GM19035 (cell line): Measurements from ENCODE around the gene IL4.
"Not testable (repeated sequence)": the region's sequence is repeated elsewhere in the genome, so short reads cannot be mapped to it uniquely, and the experiment has no call there.

ENCODE experiments used
- ATAC-seq: cut with Tn5 transposase; IDR thresholded peaks from one replicate; pipeline ENCODE4 v1.9.1; 2021; ENCODE audit not compliant: unreplicated experiment

Gene IL4

GRCh38 chr5:132673939-132674630, at the start of gene IL4:
Gene IL4, plus strand, starts transcription at chr5:132673989. Its CDS starts 62 bp downstream, at chr5:132674051.
- ATAC-seq = peak; percentile 21

GRCh38 chr5:132627470-132627869, 46.3 kb upstream of the IL4 start:
- ATAC-seq = no peak

- ATAC-seq = no peak
These were observed 45.0 kb upstream of the IL4 start for GRCh38 chr5:132628814-132629213.

- ATAC-seq = peak; percentile 73
These were observed 44.4 kb upstream of the IL4 start for GRCh38 chr5:132629230-132629944.

DNA sequence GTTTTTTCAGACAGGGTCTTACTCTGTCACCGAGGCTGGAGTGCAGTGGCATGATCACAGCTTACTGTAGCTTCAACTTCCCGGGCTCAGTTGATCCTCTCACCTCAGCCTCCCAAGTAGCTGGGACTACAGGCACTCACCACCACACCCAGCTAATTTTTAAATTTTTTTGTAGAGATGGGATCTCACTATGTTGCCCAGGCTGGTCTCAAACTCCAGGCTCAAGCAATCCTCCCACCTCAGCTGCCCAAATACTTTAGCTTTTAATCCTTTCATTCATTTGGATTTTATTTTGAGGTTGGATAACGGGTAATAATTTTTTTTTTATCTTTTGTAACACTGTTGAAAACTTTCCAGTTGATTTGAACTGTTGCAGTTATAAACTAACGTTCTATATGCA, 40.2 kb upstream of the IL4 start:
- ATAC-seq = not testable (repeated sequence)

GRCh38 chr5:132635873-132636272, 37.9 kb upstream of the IL4 start:
- ATAC-seq = peak; percentile 67

DNA sequence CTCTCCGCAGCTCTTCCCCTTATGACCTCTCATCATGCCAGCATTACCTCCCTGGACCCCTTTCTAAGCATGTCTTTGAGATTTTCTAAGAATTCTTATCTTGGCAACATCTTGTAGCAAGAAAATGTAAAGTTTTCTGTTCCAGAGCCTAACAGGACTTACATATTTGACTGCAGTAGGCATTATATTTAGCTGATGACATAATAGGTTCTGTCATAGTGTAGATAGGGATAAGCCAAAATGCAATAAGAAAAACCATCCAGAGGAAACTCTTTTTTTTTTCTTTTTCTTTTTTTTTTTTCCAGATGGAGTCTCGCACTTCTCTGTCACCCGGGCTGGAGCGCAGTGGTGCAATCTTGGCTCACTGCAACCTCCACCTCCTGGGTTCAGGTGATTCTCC, 36.5 kb upstream of the IL4 start:
- ATAC-seq = no peak

- peak; percentile 66 for ATAC-seq
These were observed 34.1 kb upstream of the IL4 start for GRCh38 chr5:132639706-132640130.

GRCh38 chr5:132640613-132641012, 33.2 kb upstream of the IL4 start:
- no peak for ATAC-seq

DNA sequence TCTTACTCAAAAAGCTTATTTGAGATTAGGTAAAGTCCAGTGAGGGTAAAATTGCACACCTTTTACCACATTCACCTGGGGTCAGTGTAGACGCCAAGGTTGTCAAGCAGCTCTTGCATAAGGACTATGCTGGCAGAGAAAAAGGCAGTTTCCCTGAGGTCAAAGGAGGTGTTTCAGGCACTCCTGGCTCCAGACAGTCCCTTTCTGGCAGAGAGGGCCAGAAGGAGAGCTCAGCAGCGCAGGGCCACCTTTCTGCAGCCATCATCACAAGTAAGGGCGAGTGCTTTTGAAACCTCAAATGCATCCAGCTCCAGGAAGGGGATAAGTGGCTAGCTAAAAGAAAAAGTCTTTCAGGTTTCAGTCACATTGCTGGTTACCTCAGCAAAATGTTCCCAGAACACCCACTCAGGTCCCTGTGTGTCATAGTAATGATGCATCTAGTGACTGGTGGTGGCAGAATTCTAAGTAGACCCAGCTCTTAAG, 32.5 kb upstream of the IL4 start:
- ATAC-seq = peak; percentile 34

- ATAC-seq = no peak
These were observed 31.9 kb upstream of the IL4 start for GRCh38 chr5:132641841-132642240.

GRCh38 chr5:132644177-132644576, 29.6 kb upstream of the IL4 start:
- no peak for ATAC-seq

- ATAC-seq = no peak
These were observed 27.1 kb upstream of the IL4 start for GRCh38 chr5:132646583-132647266.

DNA sequence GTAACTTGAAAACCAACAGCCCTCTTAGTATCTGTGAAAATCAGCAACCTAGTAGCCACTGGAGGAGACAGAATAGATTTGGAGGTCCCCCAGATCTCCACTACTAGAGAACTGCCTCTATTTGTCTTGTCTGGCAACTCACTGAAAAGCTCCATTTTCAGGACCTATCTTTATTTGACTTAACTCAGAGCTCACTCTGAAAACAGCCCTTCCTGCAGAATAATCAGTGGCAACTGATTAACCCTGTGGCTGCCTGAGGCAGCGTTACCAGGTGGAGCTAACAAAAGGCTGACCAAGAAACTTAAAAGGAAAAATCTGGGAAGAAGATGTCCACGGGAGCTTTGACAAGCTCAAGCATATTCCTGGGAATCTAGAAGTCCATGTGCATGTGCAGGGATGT, 26.3 kb upstream of the IL4 start:
- ATAC-seq = no peak

DNA sequence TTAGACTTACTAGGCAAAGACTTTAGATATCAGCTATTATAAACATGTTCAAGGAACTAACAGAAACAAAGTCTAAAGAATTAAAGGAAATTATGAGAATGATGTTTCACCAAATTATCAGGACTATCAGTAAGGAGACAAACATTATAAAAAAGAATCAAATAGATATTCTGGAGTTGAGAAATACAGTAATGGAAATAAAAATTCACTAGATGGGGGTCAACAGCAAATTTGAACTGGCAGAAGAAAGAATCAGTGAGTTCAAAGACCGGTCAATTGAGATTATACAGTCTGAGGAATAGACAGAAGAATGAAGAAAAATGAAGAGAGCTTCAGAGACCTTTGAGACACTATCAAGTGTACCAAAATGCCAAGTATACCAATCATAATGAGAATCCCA, 25.4 kb upstream of the IL4 start:
- ATAC-seq = no peak

- no peak for ATAC-seq
These were observed 21.8 kb upstream of the IL4 start for GRCh38 chr5:132651838-132652469.

- ATAC-seq = no peak
These were observed 20.1 kb upstream of the IL4 start for GRCh38 chr5:132653716-132654115.

DNA sequence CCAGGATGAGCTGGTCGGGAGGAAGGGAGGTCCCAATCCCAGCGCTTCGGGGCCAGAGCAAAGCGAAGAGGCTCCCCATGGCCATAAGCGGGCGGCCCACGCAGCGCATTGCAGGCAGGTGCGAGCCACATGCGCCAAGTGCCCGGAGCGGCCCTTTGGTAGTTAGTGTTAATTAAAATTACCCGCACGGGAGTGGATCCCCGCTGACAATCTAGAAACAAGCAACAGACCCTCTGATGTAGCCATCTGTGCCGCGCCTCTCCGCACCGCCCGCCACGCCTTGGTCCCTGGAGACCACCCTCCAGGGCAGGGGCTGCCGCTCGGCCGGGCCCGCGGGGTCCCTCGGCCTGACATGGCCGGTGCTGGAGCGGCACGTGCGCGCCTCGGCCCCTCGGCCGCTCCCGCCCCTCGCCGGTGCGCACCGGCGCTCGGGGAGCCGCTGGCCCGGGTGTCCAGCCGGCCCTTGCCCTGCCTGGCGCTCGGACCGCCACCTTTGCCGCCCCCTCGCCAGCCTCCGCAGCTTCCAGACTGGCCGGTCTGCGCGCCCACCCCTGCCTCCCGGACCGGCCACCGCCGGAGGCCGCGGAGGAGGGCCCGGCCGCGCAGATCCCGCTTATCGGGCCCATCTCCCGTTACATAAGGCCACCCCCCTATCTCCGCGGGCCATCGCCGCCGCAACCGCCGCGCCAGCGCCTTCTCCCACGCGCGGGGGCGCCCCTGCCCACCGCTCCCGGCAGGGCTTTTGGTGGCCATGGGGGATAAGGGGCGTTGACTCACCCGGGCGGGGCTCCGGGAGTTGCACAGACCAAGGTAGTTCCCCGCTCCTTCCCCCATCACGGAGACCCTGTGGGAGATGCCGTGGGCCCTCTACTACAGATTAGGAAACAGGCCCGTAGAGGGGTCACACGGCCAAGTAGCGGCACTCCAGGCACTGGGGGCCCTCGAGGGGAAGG, 17.7 kb upstream of the IL4 start:
- ATAC-seq = no peak

DNA sequence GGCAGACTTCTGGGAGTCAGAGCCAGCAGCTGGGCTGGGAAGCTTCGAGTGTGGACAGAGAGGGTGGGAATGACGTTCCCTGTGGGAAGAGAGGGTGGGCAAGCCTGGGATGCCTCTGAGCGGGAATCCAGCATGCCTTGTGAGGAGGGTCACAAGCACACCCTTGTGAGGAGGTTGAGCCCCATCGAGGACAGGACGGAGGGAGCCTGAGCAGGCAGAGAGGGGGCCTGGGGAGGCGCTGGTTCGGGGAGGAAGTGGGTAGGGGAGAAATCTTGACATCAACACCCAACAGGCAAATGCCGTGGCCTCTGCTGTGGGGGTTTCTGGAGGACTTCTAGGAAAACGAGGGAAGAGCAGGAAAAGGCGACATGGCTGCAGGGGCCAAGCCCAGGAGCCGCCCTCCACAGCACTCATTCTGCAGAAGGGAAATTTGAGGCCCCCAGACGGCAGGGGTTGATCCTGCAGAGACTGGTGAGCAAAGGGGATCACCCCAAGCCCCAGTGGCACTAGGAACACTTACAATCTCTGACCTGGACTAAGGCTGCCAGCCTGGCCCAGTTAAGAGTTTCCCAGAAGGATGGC, 16.9 kb upstream of the IL4 start:
- ATAC-seq = no peak
